HEK293 (cell line): ENCODE measurements around the gene DMKN.

Experiments used
- CTCF ChIA-PET: fragments of 350-600 bp; formaldehyde crosslinking; extraction: SDS; loops from one replicate; lab custom pipeline; 2021; ENCODE audit warnings: antibody characterized with exemption; lab: Yijun Ruan, JAX
- POLR2A ChIA-PET: fragments of 300-600 bp; formaldehyde crosslinking; extraction: SDS; loops from one replicate; lab custom pipeline; 2020; ENCODE audit warnings: antibody characterized with exemption, inconsistent platforms; lab: Yijun Ruan, JAX
- H3K27ac ChIP-seq: fragments of 200-500 bp; sonication (Bioruptor generic); 2 replicates; pipeline ENCODE4 v1.5.1; 2014; ENCODE audit warnings: low read depth, low read length, control low read depth, inconsistent platforms; ENCODE audit errors: extremely low read depth
- H3K36me3 ChIP-seq, 2 experiments: fragments of 200-500 bp in 1 of 2; sonication (Bioruptor generic) in 1 of 2; 1 replicate in 1 of 2; 2 replicates in 1 of 2; pipeline ENCODE4 v1.5.1; 2014 to 2017; ENCODE audit warnings: inconsistent platforms in 2 of 2, low read length in 2 of 2; ENCODE audit not compliant: control insufficient read depth in 2 of 2, insufficient read depth in 1 of 2
- H3K4me1 ChIP-seq: fragments of 200-500 bp; sonication (Bioruptor generic); 2 replicates; pipeline ENCODE4 v1.5.1; 2014; ENCODE audit warnings: mild to moderate bottlenecking, low read length, inconsistent platforms; ENCODE audit not compliant: control insufficient read depth, insufficient read depth
- H3K4me3 ChIP-seq: 2 replicates; pipeline ENCODE4 v1.5.1; 2011; ENCODE audit warnings: low read depth, mild to moderate bottlenecking, control low read depth, low read length, moderate library complexity
- H3K9me3 ChIP-seq: fragments of 200-500 bp; sonication (Bioruptor generic); 2 replicates; pipeline ENCODE4 v1.5.1; 2014; ENCODE audit warnings: low read depth, low read length, inconsistent platforms; ENCODE audit not compliant: control insufficient read depth, insufficient read depth
- GLIS2 ChIP-seq: fragments of 450-650 bp; formaldehyde crosslinking; IDR thresholded peaks from 2 replicates; pipeline ENCODE4 v1.5.1; 2016; ENCODE audit warnings: missing biosample characterization, missing genetic modification characterization
- MZF1 ChIP-seq: fragments of 450-650 bp; formaldehyde crosslinking; IDR thresholded peaks from 2 replicates; pipeline ENCODE4 v1.5.1; 2017; ENCODE audit warnings: missing biosample characterization, missing genetic modification characterization, borderline replicate concordance
- WT1 ChIP-seq: fragments of 450-650 bp; formaldehyde crosslinking; IDR thresholded peaks from 2 replicates; pipeline ENCODE4 v1.5.1; 2016; ENCODE audit warnings: missing biosample characterization, missing genetic modification characterization
- ZNF16 ChIP-seq: fragments of 450-650 bp; formaldehyde crosslinking; IDR thresholded peaks from 2 replicates; pipeline ENCODE4 v1.5.1; 2016; ENCODE audit warnings: low read depth, missing biosample characterization, missing genetic modification characterization
- ZNF341 ChIP-seq: fragments of 450-650 bp; formaldehyde crosslinking; IDR thresholded peaks from 2 replicates; pipeline ENCODE4; 2016; ENCODE audit warnings: low read depth, missing biosample characterization, missing genetic modification characterization
- ZNF350 ChIP-seq: fragments of 450-650 bp; formaldehyde crosslinking; IDR thresholded peaks from 2 replicates; pipeline ENCODE4 v1.5.0; 2017; ENCODE audit warnings: missing biosample characterization, mild to moderate bottlenecking, missing genetic modification characterization
- ZNF629 ChIP-seq: fragments of 450-650 bp; formaldehyde crosslinking; IDR thresholded peaks from 2 replicates; pipeline ENCODE4 v1.5.1; 2017; ENCODE audit warnings: missing biosample characterization, missing genetic modification characterization
- ZNF701 ChIP-seq: fragments of 450-650 bp; formaldehyde crosslinking; IDR thresholded peaks from 2 replicates; pipeline ENCODE4 v1.5.1; 2016; ENCODE audit warnings: missing biosample characterization, missing genetic modification characterization
- ZNF76 ChIP-seq: fragments of 450-650 bp; formaldehyde crosslinking; IDR thresholded peaks from 2 replicates; pipeline ENCODE4; 2016; ENCODE audit warnings: low read depth, missing biosample characterization, missing genetic modification characterization, borderline replicate concordance
- ZNF785 ChIP-seq: fragments of 450-650 bp; formaldehyde crosslinking; IDR thresholded peaks from 2 replicates; pipeline ENCODE4 v1.5.1; 2016; ENCODE audit warnings: missing biosample characterization, missing genetic modification characterization
- ZNF830 ChIP-seq: fragments of 450-650 bp; IDR thresholded peaks from 2 replicates; pipeline ENCODE4 v1.5.0; 2018; ENCODE audit warnings: missing biosample characterization, missing genetic modification characterization, low read depth, mild to moderate bottlenecking, moderate library complexity
- ZSCAN30 ChIP-seq: fragments of 450-650 bp; IDR thresholded peaks from 2 replicates; pipeline ENCODE4 v1.5.1; 2018; ENCODE audit warnings: missing biosample characterization, mild to moderate bottlenecking, missing genetic modification characterization, moderate library complexity
- TF ChIP-seq, protein P1 (sequence below): fragments of 450-650 bp; formaldehyde crosslinking; IDR thresholded peaks from 2 replicates; pipeline ENCODE4 v1.5.1; 2016; ENCODE audit warnings: missing biosample characterization, missing genetic modification characterization, borderline replicate concordance
- TF ChIP-seq, protein P2 (sequence below): fragments of 450-650 bp; formaldehyde crosslinking; IDR thresholded peaks from 2 replicates; pipeline ENCODE4 v1.5.1; 2017; ENCODE audit warnings: missing biosample characterization, missing genetic modification characterization
- TF ChIP-seq, protein P3 (sequence below): fragments of 450-650 bp; formaldehyde crosslinking; IDR thresholded peaks from 2 replicates; pipeline ENCODE4 v1.5.1; 2016; ENCODE audit warnings: missing biosample characterization, missing genetic modification characterization
- TF ChIP-seq, protein P4 (sequence below): fragments of 450-650 bp; formaldehyde crosslinking; IDR thresholded peaks from 2 replicates; pipeline ENCODE4 v1.5.1; 2016; ENCODE audit warnings: missing biosample characterization, missing genetic modification characterization

The DMKN gene

DNA sequence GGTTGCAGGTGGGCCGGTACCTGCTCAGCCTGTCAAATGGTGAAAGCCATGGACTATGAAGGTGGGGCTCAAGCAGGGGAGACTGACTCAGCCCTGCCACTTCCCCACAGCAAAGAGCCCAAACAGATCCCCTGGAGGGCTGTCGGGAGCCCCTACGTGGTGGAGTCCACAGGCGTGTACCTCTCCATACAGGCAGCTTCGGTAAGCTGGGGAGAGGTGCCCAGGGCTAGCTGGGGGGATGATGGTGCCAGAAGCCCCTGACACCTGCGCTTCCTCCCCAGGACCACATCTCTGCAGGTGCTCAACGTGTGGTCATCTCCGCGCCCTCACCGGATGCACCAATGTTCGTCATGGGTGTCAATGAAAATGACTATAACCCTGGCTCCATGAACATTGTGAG is 28.8 kb upstream of the DMKN start:
- H3K27ac ChIP-seq: no peak overlapping the region
- H3K9me3 ChIP-seq: no peaks in the 10 kb centered on the region
- H3K36me3 ChIP-seq: peaks cover 47 to 48% of the 10 kb centered on the region in 2 experiments
- H3K4me1 ChIP-seq: peaks cover 16% of the 10 kb centered on the region
- no peak overlapping the region for H3K4me3 ChIP-seq
- TF ChIP-seq, protein P1, sequence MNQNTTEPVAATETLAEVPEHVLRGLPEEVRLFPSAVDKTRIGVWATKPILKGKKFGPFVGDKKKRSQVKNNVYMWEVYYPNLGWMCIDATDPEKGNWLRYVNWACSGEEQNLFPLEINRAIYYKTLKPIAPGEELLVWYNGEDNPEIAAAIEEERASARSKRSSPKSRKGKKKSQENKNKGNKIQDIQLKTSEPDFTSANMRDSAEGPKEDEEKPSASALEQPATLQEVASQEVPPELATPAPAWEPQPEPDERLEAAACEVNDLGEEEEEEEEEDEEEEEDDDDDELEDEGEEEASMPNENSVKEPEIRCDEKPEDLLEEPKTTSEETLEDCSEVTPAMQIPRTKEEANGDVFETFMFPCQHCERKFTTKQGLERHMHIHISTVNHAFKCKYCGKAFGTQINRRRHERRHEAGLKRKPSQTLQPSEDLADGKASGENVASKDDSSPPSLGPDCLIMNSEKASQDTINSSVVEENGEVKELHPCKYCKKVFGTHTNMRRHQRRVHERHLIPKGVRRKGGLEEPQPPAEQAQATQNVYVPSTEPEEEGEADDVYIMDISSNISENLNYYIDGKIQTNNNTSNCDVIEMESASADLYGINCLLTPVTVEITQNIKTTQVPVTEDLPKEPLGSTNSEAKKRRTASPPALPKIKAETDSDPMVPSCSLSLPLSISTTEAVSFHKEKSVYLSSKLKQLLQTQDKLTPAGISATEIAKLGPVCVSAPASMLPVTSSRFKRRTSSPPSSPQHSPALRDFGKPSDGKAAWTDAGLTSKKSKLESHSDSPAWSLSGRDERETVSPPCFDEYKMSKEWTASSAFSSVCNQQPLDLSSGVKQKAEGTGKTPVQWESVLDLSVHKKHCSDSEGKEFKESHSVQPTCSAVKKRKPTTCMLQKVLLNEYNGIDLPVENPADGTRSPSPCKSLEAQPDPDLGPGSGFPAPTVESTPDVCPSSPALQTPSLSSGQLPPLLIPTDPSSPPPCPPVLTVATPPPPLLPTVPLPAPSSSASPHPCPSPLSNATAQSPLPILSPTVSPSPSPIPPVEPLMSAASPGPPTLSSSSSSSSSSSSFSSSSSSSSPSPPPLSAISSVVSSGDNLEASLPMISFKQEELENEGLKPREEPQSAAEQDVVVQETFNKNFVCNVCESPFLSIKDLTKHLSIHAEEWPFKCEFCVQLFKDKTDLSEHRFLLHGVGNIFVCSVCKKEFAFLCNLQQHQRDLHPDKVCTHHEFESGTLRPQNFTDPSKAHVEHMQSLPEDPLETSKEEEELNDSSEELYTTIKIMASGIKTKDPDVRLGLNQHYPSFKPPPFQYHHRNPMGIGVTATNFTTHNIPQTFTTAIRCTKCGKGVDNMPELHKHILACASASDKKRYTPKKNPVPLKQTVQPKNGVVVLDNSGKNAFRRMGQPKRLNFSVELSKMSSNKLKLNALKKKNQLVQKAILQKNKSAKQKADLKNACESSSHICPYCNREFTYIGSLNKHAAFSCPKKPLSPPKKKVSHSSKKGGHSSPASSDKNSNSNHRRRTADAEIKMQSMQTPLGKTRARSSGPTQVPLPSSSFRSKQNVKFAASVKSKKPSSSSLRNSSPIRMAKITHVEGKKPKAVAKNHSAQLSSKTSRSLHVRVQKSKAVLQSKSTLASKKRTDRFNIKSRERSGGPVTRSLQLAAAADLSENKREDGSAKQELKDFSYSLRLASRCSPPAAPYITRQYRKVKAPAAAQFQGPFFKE: no peak
- no peak for TF ChIP-seq ZNF76 (tag by site-specific recombination)
- TF ChIP-seq ZNF785 (tag by site-specific recombination): no peak
- TF ChIP-seq, protein P2, sequence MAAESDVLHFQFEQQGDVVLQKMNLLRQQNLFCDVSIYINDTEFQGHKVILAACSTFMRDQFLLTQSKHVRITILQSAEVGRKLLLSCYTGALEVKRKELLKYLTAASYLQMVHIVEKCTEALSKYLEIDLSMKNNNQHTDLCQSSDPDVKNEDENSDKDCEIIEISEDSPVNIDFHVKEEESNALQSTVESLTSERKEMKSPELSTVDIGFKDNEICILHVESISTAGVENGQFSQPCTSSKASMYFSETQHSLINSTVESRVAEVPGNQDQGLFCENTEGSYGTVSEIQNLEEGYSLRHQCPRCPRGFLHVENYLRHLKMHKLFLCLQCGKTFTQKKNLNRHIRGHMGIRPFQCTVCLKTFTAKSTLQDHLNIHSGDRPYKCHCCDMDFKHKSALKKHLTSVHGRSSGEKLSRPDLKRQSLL (tag by site-specific recombination): no peak
- TF ChIP-seq MZF1 (tag by site-specific recombination): no peak
- no peak for TF ChIP-seq ZNF701 (tag by site-specific recombination)
- no peak for TF ChIP-seq WT1
- no peak for TF ChIP-seq GLIS2 (tag by site-specific recombination)
- no peak for TF ChIP-seq ZNF830
- TF ChIP-seq, protein P3, sequence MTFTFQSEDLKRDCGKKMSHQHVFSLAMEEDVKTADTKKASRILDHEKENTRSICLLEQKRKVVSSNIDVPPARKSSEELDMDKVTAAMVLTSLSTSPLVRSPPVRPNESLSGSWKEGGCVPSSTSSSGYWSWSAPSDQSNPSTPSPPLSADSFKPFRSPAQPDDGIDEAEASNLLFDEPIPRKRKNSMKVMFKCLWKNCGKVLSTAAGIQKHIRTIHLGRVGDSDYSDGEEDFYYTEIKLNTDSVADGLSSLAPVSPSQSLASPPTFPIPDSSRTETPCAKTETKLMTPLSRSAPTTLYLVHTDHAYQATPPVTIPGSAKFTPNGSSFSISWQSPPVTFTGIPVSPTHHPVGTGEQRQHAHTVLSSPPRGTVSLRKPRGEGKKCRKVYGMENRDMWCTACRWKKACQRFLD (tag by site-specific recombination): no peak
- TF ChIP-seq, protein P4, sequence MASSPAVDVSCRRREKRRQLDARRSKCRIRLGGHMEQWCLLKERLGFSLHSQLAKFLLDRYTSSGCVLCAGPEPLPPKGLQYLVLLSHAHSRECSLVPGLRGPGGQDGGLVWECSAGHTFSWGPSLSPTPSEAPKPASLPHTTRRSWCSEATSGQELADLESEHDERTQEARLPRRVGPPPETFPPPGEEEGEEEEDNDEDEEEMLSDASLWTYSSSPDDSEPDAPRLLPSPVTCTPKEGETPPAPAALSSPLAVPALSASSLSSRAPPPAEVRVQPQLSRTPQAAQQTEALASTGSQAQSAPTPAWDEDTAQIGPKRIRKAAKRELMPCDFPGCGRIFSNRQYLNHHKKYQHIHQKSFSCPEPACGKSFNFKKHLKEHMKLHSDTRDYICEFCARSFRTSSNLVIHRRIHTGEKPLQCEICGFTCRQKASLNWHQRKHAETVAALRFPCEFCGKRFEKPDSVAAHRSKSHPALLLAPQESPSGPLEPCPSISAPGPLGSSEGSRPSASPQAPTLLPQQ (tag by site-specific recombination): no peak
- no peak for TF ChIP-seq ZSCAN30 (tag by site-specific recombination)
- TF ChIP-seq ZNF16 (tag by site-specific recombination): no peak
- TF ChIP-seq ZNF350: no peak
- ChIA-PET CTCF (interaction anchor here (0.6 to 1.1 kb wide), 2 partner anchors 82 to 277 kb away, joined by 3 to 4 read pairs; no protein-coding TSS in a partner anchor), POLR2A (interaction anchor here (1.0 kb wide), 1 partner anchor 16 kb away, joined by 3 read pairs; no protein-coding TSS in a partner anchor)

DNA sequence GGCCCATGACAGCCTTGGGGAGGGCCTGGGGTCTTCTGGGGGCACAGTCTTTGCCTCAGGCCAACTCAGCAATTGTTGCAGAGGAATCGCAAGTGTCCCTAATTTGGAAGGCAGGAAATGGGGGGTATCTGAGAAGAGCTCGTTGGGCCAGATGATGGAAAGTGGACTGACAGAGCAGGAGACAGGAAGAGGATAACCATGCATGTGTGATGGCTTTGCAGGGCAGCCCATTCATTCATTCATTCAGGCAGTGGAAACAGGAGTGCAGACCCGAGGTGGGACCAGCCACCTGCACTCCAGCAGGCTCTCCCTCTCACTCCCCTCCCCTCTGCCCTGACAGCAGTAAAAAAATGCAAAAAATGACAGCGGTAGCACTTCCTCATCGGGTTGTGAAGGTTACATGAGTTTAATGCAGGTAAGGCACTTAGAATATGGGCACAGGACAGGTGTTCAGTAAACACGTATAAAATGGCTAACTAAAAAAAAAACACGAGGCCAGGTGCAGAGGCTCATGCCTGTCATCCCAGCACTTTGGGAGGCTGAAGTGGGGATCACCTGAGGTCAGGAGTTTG is 27.0 kb upstream of the DMKN start:
- H3K27ac ChIP-seq: no peak overlapping the region
- H3K36me3 ChIP-seq: peaks cover 39 to 46% of the 10 kb centered on the region in 2 experiments
- ChIA-PET POLR2A (interaction anchor here (1.0 kb wide), 1 partner anchor 30 kb away, joined by 4 read pairs; no protein-coding TSS in a partner anchor), CTCF (interaction anchor here (0.6 kb wide), 1 partner anchor 14 kb away, joined by 4 read pairs; no protein-coding TSS in a partner anchor)
- no peaks in the 10 kb centered on the region for H3K9me3 ChIP-seq
- no peak overlapping the region for H3K4me3 ChIP-seq
- TF ChIP-seq ZNF629 (tag by site-specific recombination): no peak
- TF ChIP-seq ZNF341: peak; percentile 74
- peaks cover 14% of the 10 kb centered on the region for H3K4me1 ChIP-seq
